Thyroid gland (tissue), 4 donors: ENCODE results near the gene PDS5B.

Experiments
- POLR2A ChIP-seq, 2 donors: fragments of 450-650 bp; IDR thresholded peaks; one replicate each; pipeline ENCODE4 v1.6.1; 2017; ENCODE audit warnings: antibody characterized with exemption in 2 of 2, mild to moderate bottlenecking in 2 of 2, moderate library complexity in 1 of 2
- TF ChIP-seq, protein P1 (sequence below), 6 experiments: fragments of 200-600 bp in 3 of 6; fragments of 450-650 bp in 3 of 6; sonication (generic) in 3 of 6; IDR thresholded peaks; one replicate each; pipeline ENCODE4 v1.5.1; 2016 to 2019; ENCODE audit warnings: antibody characterized with exemption in 6 of 6, mild to moderate bottlenecking in 2 of 6, inconsistent platforms in 1 of 6, moderate library complexity in 1 of 6

DNA sequence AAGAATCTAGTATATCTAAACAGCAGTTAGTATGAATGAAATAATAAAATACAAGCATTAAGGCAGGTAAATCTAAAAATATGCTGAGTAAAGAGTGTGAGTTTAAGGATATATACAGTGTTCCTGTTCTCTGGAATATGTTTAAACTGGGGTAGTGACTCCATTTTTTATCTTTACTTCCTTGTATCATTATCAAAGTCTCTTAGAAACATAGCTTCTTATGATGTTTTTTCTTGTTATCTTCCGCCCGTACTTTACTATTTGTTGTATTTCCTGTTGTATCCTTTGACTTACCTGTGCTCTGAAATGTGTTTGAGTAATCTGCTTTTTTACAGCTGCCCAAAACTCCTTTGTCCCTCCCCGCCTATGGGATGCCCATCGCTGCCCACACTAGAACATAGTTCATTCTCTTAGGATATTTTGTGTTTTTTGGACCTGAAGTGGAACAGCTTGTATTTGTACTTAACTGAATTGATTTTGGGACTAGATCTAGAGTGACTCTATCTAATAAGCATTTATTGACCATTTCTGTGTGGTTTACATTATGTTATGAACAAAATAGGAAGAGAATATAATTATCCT, 80.8 kb downstream of the PDS5B start:
- TF ChIP-seq, protein P1, sequence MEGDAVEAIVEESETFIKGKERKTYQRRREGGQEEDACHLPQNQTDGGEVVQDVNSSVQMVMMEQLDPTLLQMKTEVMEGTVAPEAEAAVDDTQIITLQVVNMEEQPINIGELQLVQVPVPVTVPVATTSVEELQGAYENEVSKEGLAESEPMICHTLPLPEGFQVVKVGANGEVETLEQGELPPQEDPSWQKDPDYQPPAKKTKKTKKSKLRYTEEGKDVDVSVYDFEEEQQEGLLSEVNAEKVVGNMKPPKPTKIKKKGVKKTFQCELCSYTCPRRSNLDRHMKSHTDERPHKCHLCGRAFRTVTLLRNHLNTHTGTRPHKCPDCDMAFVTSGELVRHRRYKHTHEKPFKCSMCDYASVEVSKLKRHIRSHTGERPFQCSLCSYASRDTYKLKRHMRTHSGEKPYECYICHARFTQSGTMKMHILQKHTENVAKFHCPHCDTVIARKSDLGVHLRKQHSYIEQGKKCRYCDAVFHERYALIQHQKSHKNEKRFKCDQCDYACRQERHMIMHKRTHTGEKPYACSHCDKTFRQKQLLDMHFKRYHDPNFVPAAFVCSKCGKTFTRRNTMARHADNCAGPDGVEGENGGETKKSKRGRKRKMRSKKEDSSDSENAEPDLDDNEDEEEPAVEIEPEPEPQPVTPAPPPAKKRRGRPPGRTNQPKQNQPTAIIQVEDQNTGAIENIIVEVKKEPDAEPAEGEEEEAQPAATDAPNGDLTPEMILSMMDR (IDR thresholded peaks at IDR 0.05) = no peak
- no peak for TF ChIP-seq POLR2A (IDR thresholded peaks at IDR 0.05)
